Mucosa of descending colon (tissue), 3 donors: Measurements from ENCODE around the gene HEPHL1. TPM values are rescaled to one million over a fixed set of nuclear protein-coding genes. Genes with fewer than 3 reads are reported as not detected.

Experiments used
- ATAC-seq: fragments of 200-7000 bp; cut with Tn5 transposase; one replicate; pipeline ENCODE4 v1.9.1; 2020; ENCODE audit warnings: mild to moderate bottlenecking, moderate library complexity
- DNase-seq, 3 donors: peaks; one replicate each; pipeline ENCODE4 v3.0.0-alpha.2; 2020
- H3K36me3 ChIP-seq: fragments of 200-600 bp; one replicate; pipeline ENCODE4 v1.8.0; 2021; ENCODE audit warnings: low read depth, mild to moderate bottlenecking
- H3K4me1 ChIP-seq: fragments of 200-600 bp; one replicate; pipeline ENCODE4 v1.8.0; 2021; ENCODE audit warnings: low read depth, mild to moderate bottlenecking
- H3K4me3 ChIP-seq: fragments of 200-600 bp; one replicate; pipeline ENCODE4 v1.8.0; 2021; ENCODE audit warnings: mild to moderate bottlenecking
- H3K9me3 ChIP-seq: fragments of 200-600 bp; one replicate; pipeline ENCODE4 v1.8.0; 2021; ENCODE audit warnings: mild to moderate bottlenecking
- CTCF ChIP-seq: fragments of 200-600 bp; IDR thresholded peaks from one replicate; pipeline ENCODE4 v1.8.0; 2022; ENCODE audit warnings: antibody characterized with exemption, mild to moderate bottlenecking
- intact Hi-C, 2 donors: fragments of 100-400 bp; cut with DNase I in 1 of 2; cut with micrococcal nuclease in 1 of 2; formaldehyde crosslinking; loops; one replicate each; pipeline versions ENCODE4 v1.11.0 to v1.11.1; 2022; cut with DNase I, micrococcal nuclease
- total RNA-seq, 3 donors: library from RNA; stranded (reverse); fragmentation: NEBNext Ultra II Directional in 2 of 3; extraction: Animal tissue kit (Norgen Biotek cat#: 25700) in 2 of 3; gene quantifications; one replicate each; pipeline versions ENCODE4 v1.2.1 to v1.2.4, GENCODE V29; 2021 to 2023
- donor health status: DM: no; HTN: no; CAD: no; lungs with moderate emphysema.
- donor health status: DM: no; HTN: no; CAD: no.
- donor health status: DM: no; HTN: yes; CAD: no.

The HEPHL1 gene
- total RNA-seq, 3 donors from 2014 or later, result 0.06 TPM; not detected in 2

- H3K4me3 ChIP-seq, result no peak overlapping the region
- H3K4me1 ChIP-seq, result no peaks in the 10 kb centered on the region
- no peak for TF ChIP-seq CTCF
- no peak for DNase-seq
- no peak for ATAC-seq
- intact Hi-C loops, result no loop called here
- H3K9me3 ChIP-seq, result no peaks in the 10 kb centered on the region
- H3K36me3 ChIP-seq, result no peaks in the 10 kb centered on the region
Measured at GRCh38 chr11:94089341-94089740, 68.2 kb downstream of the HEPHL1 start.

- DNase-seq, result no peak
- TF ChIP-seq CTCF, result no peak
- no peak for ATAC-seq
- intact Hi-C loops, result no loop called here
- H3K4me1 ChIP-seq, result no peaks in the 10 kb centered on the region
- H3K4me3 ChIP-seq, result no peak overlapping the region
- H3K9me3 ChIP-seq, result no peaks in the 10 kb centered on the region
- no peaks in the 10 kb centered on the region for H3K36me3 ChIP-seq
Measured at GRCh38 chr11:94090401-94090800, 69.2 kb downstream of the HEPHL1 start.

GRCh38 chr11:94091091-94091490, 69.9 kb downstream of the HEPHL1 start:
- H3K4me1 ChIP-seq, result no peaks in the 10 kb centered on the region
- H3K9me3 ChIP-seq, result no peaks in the 10 kb centered on the region
- intact Hi-C loops, result no loop called here
- DNase-seq (no peak), ATAC-seq (no peak)
- no peaks in the 10 kb centered on the region for H3K36me3 ChIP-seq
- TF ChIP-seq CTCF, result no peak
- no peak overlapping the region for H3K4me3 ChIP-seq

- ATAC-seq (no peak), DNase-seq (no peak)
- TF ChIP-seq CTCF, result no peak
- Histone ChIP-seq H3K4me1 (peaks cover 5% of the 10 kb centered on the region), H3K9me3 (no peaks in the 10 kb centered on the region), H3K4me3 (no peak overlapping the region), H3K36me3 (no peaks in the 10 kb centered on the region)
- intact Hi-C loops, result no loop called here
Measured at GRCh38 chr11:94100253-94100652, 79.1 kb downstream of the HEPHL1 start.

DNA sequence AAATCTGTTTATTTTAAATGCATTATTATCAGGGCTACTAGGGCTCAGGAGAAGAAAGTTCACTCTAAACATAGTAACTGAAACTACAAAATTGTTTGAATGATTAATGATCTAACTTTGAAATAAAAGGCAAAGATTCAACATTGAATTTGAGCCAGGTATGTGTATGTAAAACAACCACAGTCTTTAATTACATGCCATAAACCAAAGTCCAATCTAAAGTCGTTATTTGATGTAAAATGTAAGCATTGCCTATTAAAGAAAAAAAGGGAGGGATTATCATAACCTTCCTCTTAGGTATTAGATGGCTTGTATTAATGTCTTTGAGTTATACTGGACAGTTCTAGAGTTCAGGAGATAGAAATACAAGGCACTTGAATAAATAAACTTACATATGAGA, 82.3 kb downstream of the HEPHL1 start:
- intact Hi-C loops, result no loop called here
- no peaks in the 10 kb centered on the region for H3K9me3 ChIP-seq
- ATAC-seq (peak; percentile 64), DNase-seq (no peak)
- no peak for TF ChIP-seq CTCF
- no peak overlapping the region for H3K4me3 ChIP-seq
- H3K36me3 ChIP-seq, result no peaks in the 10 kb centered on the region
- peaks cover 5% of the 10 kb centered on the region for H3K4me1 ChIP-seq

- H3K36me3 ChIP-seq, result no peaks in the 10 kb centered on the region
- intact Hi-C loops, result no loop called here
- H3K4me1 ChIP-seq, result peaks cover 5% of the 10 kb centered on the region
- no peak for TF ChIP-seq CTCF
- no peak overlapping the region for H3K4me3 ChIP-seq
- DNase-seq (no peak), ATAC-seq (no peak)
- H3K9me3 ChIP-seq, result no peaks in the 10 kb centered on the region
Measured at GRCh38 chr11:94104734-94105133, 83.6 kb downstream of the HEPHL1 start.
